D721Med (cell line): ENCODE results near the gene OTUD4.
"Not testable (repeated sequence)": the region's sequence is repeated elsewhere in the genome, so short reads cannot be mapped to it uniquely, and the experiment has no call there.

Experiments used
- DNase-seq: peaks from one replicate; pipeline ENCODE4 v3.0.0; 2011; ENCODE audit warnings: low spot score; ENCODE audit not compliant: insufficient read length
- FAIRE-seq: peaks from 2 replicates; lab custom pipeline; 2011; peaks lifted over from hg19 to GRCh38; lab: Jason Lieb, UNC
- CTCF ChIP-seq: IDR thresholded peaks from 2 replicates; pipeline ENCODE4 v1.5.1; 2012; ENCODE audit warnings: mild to moderate bottlenecking, control low read depth; ENCODE audit not compliant: insufficient read depth; ENCODE audit errors: missing control alignments

The OTUD4 gene

GRCh38 chr4:145189981-145190380 lies 9.6 kb upstream of the OTUD4 start:
- no peak for TF ChIP-seq CTCF
- DNase-seq (no peak), FAIRE-seq (no peak)

- no peak for DNase-seq
These were observed 6.3 kb upstream of the OTUD4 start for GRCh38 chr4:145186729-145187128.

GRCh38 chr4:145183581-145183980 lies 3.2 kb upstream of the OTUD4 start:
- TF ChIP-seq CTCF, result no peak
- FAIRE-seq, result no peak
- no peak for DNase-seq

More at GRCh38 chr4:145186729-145187128, 6.3 kb upstream of the OTUD4 start:
- FAIRE-seq, result no peak
- TF ChIP-seq CTCF, result no peak

- TF ChIP-seq CTCF, result no peak
- no peak for FAIRE-seq
- DNase-seq, result no peak
These were observed 2.6 kb upstream of the OTUD4 start for GRCh38 chr4:145183023-145183422.

- DNase-seq (no peak), FAIRE-seq (no peak)
- TF ChIP-seq CTCF, result no peak
These were observed 1.8 kb upstream of the OTUD4 start for GRCh38 chr4:145182222-145182621.

GRCh38 chr4:145181091-145181501 lies 707 bp upstream of the OTUD4 start:
- no peak for FAIRE-seq
- DNase-seq, result no peak

GRCh38 chr4:145179861-145180297 lies 510 bp downstream of the OTUD4 start:
- FAIRE-seq, DNase-seq: not testable (repeated sequence)

More at GRCh38 chr4:145181091-145181501, 707 bp upstream of the OTUD4 start:
- no peak for TF ChIP-seq CTCF
